Activated T-cell treated with anti-CD3 and anti-CD28 coated beads for 24 hours (primary cell): Measurements from ENCODE around the gene EPB41L1.

ENCODE experiments used
- DNase-seq: peaks from one replicate; pipeline ENCODE4 v3.0.0-alpha.2; 2020; ENCODE audit warnings: low read depth

Gene EPB41L1

DNA sequence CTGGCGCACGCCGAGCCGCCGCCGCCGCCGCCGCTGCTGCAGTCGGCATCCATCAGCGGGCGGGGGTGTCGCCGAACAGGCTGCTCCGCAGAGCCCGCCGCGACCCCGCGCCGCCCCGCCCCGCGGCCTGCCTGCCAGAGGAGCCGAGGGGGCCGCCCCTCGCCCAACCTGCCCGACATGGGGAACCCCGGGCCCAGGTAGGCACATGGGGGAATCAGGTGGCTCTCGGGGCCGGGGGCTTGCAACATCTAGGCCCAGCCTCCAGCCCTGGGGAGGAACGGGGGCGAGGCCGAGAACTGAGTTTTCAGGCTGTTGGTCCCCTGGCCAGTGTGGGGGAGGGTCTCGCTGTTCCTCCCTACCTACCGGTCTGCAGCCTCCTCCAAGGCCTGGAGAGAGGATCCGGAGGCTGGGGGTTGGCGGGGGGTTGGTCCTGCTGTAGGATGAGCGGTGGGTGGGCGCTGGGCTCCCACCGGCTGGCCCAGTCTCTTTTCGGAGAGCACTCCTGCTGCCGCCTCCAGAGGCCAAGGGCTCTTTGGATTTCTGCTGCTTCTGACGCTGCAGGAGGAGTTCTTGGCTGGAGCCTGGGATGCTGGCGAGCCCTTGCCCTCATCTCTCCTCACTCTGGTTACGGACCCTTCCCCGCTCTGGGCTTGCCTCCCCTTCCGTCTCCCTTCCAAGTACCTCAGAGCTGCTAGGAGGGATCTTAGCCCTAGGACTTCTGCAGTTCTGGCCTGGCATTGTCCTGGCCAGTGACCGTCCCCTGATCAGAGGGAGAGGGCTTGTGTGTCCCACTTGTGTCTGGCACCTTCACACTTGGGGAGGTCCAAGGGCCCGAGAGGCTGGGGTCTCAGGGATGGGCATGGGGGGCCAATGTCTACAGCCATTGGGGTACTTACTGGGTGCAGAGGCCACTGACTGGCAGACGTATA, at the start of gene EPB41L1:
Gene EPB41L1 (plus strand): TSS at position 41 of the 929 bp plus-strand sequence. CDS start 19,038 bp downstream, outside the sequence.
- no peak for DNase-seq

DNA sequence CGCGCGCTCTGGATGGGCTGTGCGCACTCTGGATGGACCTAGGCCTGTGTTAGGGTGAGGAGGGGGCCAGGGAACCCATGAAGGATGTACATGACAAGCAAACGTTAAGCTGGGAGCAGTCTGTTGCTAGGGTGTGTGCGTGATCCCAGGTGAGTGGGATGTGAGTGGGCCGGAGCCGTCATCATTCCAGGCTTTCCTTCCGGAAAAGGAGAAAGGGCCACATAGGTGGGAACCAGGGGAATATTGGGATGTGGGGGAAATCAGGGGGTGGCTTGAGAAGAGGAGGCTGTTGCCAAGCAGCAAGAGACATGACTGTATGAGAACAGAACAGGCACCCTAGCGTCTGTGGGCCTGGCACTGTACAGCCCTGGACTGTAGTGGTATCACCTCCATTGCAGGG, 49.7 kb upstream of the EPB41L1 start:
- no peak for DNase-seq

GRCh38 chr20:36105711-36106226, 48.8 kb upstream of the EPB41L1 start:
- no peak for DNase-seq

DNA sequence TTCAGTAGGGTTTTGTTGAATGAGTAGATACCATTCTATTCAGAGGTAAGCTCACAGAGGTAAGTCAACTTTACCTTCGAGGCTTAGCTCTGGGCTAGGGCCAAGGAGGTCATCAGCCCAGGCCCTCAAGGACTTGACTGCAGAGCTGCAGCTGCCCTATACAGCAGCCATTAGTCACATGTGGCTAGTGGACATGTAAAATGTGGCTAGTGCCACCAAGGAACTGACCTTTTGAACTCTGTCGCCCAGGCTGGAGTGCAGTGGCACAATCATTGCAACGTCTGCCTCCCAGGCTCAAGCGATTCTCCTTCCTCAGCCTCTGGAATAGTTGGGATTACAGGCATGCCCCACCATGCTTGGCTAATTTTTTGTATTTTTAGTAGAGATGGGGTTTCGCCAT, 47.9 kb upstream of the EPB41L1 start:
- DNase-seq: no peak

DNA sequence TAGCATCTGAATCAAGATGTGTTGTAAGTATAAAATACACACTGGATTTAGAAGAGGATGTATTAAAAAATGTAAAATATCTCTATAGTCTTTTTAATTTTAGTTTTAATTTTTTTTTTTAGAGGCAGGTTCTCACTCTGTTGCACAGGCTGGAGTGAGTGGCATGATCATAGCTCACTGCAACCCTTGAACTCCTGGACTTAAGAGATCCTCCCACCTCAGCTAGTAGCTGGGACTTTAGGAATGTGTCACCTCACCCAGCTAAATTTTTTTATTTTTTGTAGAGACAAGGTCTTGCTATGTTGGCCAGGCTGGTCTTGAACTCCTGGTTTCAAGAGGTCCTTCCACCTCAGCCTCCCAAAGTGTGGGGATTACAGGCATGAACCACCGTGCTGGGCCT, 46.7 kb upstream of the EPB41L1 start:
- no peak for DNase-seq

- no peak for DNase-seq
Measured at GRCh38 chr20:36109251-36109947, 45.1 kb upstream of the EPB41L1 start.

- no peak for DNase-seq
Measured at GRCh38 chr20:36110994-36111393, 43.5 kb upstream of the EPB41L1 start.

GRCh38 chr20:36112112-36112511, 42.4 kb upstream of the EPB41L1 start:
- DNase-seq: no peak

DNA sequence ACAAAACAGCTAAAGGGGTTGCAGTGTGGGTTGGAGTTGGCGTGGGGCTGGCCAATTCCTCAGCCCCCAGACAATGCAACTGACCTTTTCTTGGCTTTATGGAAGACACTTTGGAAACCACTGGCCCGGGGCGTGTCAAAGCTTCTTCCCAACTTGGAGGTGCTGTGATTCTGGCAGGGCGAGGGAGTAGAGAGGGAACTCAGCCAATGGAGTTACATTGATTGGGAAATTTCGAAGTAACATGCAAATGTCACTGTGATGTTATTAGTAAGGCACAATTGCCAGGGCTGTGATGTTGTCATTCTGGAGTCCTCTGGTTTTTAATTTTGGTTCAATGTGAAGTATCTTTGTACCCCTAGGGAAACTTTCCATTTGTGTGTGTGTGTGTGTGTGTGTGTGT, 41.5 kb upstream of the EPB41L1 start:
- DNase-seq: no peak

DNA sequence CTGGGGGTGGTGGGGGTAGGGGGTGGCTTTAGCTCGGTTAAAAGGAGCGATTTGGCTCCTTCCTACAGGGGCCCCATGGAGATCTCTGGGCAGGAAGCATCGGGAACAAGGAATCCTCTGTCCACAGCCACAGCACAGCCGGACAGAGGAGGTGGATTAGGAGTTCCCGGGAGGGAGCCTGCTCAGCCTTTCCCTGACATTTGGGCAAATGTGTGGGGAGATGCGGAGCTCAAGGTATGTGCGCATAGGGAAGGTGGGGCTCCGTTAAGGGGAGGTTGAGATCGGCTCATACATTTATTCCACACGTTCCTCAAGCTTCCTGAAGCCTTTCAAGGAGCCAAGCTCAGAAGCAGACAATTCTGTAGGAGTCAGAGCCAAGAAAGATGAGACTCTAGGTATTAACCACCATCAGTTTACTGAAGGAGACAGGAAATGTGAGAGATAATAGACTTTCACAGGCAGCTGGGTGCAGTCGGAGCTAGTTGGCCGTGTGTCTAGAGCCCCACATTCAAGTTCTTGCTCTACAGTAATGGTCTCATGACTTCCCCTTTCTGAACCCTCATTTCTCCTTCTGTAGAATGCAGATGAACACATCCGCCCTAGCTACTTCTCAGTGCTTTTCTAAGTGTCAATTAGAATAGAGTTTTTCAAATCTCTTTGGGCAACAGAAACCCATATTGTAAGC, 40.8 kb upstream of the EPB41L1 start:
- no peak for DNase-seq

DNA sequence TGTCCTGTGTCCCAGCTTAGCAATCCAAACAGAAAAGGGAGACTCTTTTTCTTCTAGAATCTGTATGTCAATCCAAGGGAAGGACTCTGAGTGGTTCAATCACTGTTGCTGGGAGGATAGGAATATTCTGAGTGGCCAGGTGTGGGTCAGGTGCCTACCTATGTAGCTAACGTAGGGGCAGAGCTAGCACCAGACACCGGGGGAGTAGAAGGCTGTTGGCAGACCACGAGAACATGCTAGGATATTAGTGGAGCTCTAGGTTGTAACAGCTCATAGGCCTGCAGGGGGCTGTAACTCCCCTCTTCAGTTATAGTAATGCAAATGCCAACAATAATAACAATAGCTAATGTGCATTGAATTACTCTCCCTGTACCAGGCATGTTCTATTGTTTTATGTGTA, 39.8 kb upstream of the EPB41L1 start:
- no peak for DNase-seq

DNA sequence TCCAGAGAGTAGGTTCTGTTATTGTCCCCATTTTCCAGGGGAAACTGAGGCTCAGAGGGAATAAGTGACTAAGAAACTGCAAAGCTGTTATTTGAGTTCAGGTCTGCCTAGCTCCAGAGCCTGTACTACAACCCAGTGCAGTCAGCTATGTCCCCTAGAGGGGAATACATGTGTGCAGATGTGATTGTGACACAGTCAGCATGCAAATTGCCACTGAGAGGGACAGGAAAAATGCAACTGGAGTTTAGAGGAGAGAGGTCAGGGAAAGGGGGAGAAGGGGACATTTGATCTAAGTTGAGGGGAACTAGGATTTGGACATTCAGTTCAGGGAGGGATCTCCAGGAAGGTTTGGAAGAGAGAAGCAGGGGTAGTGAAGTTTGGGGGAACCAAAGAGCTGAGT, 38.6 kb upstream of the EPB41L1 start:
- DNase-seq: no peak

- no peak for DNase-seq
Measured at GRCh38 chr20:36116807-36117441, 37.6 kb upstream of the EPB41L1 start.

GRCh38 chr20:36117638-36118037, 36.9 kb upstream of the EPB41L1 start:
- DNase-seq: no peak

DNA sequence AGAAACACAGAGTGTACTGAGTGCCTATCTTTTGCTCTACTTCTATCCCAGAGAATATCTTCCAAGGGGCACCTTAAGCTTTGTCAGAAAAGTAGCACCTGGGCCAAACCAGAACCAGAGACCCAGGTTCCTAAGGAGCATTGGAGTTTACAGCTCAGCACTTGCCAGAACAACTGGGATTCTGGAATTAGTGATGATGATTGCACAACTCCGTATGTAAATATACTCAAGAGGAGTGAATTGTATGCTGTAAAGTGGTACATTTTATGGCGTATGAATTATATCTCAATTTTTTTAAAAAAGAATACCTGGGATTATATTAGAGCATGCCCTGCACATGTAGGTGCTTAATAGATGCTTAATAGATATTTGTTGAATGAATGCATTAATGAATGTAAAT, 36.2 kb upstream of the EPB41L1 start:
- DNase-seq: no peak

GRCh38 chr20:36119537-36119936, 35.0 kb upstream of the EPB41L1 start:
- DNase-seq: no peak

DNA sequence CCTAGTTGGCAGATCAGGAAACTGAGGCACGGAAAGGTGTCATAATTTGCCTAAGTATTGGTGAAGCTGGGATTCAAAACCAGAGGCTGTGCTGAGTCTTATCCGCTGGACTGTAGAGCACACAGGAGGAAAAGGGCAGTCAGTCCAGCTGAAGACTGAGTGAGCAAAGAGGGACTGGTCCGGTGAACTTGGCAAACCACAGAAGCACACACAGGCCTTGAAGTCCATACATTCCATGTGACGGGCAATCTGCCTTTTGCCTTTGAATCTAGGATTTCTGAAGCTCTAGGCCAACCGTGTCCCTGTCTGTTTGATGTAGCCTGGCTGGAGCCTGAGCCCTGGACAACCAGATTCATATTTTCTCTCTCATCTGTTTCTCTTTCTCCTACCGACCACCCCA, 34.3 kb upstream of the EPB41L1 start:
- DNase-seq: no peak

DNA sequence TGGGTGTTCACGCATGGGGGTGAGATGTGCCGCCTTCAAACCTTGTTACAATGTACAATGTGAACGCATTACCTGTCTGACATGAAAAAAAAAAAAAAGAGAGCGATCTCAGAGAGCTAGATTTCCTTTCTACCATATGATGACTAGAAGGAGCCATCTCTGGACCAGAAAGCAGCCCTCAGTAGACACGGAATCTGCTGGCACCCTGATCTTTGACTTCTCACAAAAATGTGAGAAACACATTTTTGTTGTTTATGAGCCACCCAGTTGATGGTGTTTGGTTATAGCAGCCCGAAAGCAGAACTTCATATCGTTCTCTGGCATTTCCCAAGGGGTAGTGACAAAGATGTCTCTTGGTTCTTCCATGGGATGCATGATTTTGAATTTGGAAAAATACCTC, 33.5 kb upstream of the EPB41L1 start:
- DNase-seq: no peak

DNA sequence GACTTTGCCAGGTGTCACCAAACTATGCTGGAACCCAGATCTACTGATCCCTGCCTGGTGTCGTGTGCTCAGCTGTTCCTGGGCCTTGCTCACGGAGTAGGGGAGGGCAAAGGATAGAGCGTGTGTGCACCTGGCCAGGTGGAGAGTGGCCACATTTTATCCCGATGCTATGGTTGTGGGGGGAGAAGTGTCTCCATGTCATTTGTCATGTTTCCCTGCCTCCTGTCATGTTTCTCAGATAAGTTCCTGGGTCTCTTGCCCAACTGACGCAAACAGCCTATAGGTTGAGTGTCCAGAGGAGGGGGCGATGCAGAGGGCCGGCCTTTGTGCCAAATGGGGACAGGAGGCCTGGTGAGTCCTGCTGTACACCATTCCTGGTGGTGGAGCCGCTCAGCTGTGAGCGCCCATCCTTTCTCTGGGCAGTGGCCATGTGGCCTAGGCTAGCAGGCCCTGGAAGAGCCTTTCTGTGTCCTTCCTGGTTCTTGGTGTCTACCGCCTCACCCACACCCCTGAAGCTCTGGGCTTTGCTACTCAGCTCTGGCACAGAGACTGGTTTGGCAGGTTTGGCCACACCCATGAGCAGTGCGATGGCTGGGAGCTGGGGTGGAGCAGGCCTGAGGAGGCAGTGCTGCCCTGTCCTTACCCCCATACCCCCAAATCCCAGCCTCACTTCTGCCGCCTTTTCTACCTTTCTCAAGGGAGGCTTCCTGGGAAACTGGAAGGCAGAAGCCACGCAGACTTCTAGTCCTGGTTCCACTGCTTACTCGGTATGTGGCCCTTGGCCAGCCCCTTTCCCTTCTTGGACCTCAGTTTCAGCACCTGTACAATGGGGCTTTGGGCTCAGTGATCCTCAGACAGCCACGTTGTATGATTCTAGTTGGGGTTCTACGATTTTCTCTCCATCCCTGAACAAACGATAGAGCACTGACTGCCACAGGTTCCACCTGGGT, 32.3 kb upstream of the EPB41L1 start:
- DNase-seq: no peak

DNA sequence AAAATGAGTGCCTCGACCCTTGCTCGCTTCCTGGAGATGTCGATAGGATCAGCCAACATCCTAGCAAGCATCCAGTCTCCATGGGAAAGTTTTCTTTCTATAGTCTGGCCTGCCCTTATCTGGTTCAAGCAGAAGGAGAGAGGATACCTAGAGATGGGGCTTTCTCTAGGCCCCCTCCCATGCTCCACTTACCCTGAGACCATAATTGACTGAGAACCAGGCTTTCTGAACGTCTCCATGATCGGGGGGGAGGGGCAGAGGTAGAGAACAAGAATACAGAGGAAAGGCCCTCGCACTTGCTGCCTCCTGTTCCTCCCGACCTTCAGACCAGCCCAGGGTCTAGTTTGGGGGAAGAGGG, 31.6 kb upstream of the EPB41L1 start:
- DNase-seq: no peak

DNA sequence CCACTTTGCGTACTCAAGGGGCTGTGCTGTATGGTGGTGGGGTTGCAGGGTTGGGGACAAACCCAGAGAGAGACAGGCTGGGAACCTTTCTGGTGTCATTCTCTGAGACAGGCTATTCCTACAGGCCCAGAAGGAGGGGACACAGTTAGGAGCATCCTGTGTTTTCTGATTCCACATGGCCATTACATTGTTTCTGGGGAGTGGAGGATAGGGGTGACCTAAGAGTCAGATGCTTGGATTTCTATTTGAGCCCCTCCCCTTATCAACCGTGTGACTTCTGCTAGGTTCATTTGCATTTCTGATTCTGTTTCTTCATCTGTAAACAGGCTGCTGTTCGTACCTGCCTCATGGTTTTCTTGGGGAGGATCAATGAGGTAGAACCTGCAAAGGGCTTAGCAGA, 29.4 kb upstream of the EPB41L1 start:
- no peak for DNase-seq
